Measurements from ENCODE around the gene ARHGEF17. TPM values are rescaled to one million over a fixed set of nuclear protein-coding genes. Genes with fewer than 3 reads are reported as not detected.

Gene ARHGEF17
- polyA plus RNA-seq, 2 of the 4 experiments (the other 2 are of a cell fraction): 7.0 to 16.2 TPM

- POLR2A ChIA-PET: interaction anchor here (1.1 to 3.7 kb wide), 4 partner anchors 12 to 581 kb away, joined by 4 to 39 read pairs (median 8); no protein-coding TSS in a partner anchor
- ATAC-seq (peak in 1 of 2 experiments; percentile 2; a peak in 2 of 6 replicates), FAIRE-seq (no peak), DNase-seq (ENCODE audit: low read depth in 1 of 2, low spot score in 1 of 2) (peak; percentile 30 to 43)
- CTCF ChIA-PET: interaction anchor here (0.6 to 25.1 kb wide), 52 partner anchors 12 to 1330 kb away, joined by 3 to 527 read pairs (median 6); partner anchors contain the start of gene P2RY6
- 73% methylated on average over 7 of the region's 7 CpGs for WGBS (ENCODE audit: missing lambda C conversion rate)
- no peak overlapping the region for H3K4me3 ChIP-seq
- H3K27ac ChIP-seq: peak overlapping the region in 1 of 2 experiments; percentile 91; a peak in 3 of 6 replicates
- TF ChIP-seq HOXA7 (CRISPR knock-in tag; IDR thresholded peaks at IDR 0.05) (no peak), TP53 (CRISPR knock-in tag; IDR thresholded peaks at IDR 0.05) (no peak), HOXB13 (CRISPR knock-in tag; IDR thresholded peaks at IDR 0.05; ENCODE audit: low read depth) (no peak), SREBF2 (IDR thresholded peaks at IDR 0.05) (no peak), FOSB (CRISPR knock-in tag; IDR thresholded peaks at IDR 0.05) (no peak), CHD2 (IDR thresholded peaks at IDR 0.05; ENCODE audit: low read length, partially characterized antibody) (no peak), HOXB5 (CRISPR knock-in tag; IDR thresholded peaks at IDR 0.05) (no peak), ELK1 (IDR thresholded peaks at IDR 0.05; ENCODE audit: low read depth, low read length) (no peak), KDM5A (IDR thresholded peaks at IDR 0.05) (no peak), CBX2 (IDR thresholded peaks at IDR 0.05; ENCODE audit: borderline replicate concordance, low read depth) (no peak), EHF (CRISPR knock-in tag; IDR thresholded peaks at IDR 0.05) (no peak), ZC3H11A (IDR thresholded peaks at IDR 0.05) (no peak)
- TF ChIP-seq, protein P1, sequence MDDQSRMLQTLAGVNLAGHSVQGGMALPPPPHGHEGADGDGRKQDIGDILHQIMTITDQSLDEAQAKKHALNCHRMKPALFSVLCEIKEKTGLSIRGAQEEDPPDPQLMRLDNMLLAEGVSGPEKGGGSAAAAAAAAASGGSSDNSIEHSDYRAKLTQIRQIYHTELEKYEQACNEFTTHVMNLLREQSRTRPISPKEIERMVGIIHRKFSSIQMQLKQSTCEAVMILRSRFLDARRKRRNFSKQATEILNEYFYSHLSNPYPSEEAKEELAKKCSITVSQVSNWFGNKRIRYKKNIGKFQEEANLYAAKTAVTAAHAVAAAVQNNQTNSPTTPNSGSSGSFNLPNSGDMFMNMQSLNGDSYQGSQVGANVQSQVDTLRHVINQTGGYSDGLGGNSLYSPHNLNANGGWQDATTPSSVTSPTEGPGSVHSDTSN (IDR thresholded peaks at IDR 0.05): no peak
- TF ChIP-seq, protein P2, sequence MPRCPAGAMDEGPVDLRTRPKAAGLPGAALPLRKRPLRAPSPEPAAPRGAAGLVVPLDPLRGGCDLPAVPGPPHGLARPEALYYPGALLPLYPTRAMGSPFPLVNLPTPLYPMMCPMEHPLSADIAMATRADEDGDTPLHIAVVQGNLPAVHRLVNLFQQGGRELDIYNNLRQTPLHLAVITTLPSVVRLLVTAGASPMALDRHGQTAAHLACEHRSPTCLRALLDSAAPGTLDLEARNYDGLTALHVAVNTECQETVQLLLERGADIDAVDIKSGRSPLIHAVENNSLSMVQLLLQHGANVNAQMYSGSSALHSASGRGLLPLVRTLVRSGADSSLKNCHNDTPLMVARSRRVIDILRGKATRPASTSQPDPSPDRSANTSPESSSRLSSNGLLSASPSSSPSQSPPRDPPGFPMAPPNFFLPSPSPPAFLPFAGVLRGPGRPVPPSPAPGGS (IDR thresholded peaks at IDR 0.05): no peak
- peaks cover 15% of the 10 kb centered on the region for H3K4me1 ChIP-seq
- H3K9me3 ChIP-seq: no peaks in the 10 kb centered on the region
- H3K4me2 ChIP-seq: peak overlapping the region; percentile 82
Observed at GRCh38 chr11:73306069-73306841, 1.8 kb upstream of the ARHGEF17 start.

DNA sequence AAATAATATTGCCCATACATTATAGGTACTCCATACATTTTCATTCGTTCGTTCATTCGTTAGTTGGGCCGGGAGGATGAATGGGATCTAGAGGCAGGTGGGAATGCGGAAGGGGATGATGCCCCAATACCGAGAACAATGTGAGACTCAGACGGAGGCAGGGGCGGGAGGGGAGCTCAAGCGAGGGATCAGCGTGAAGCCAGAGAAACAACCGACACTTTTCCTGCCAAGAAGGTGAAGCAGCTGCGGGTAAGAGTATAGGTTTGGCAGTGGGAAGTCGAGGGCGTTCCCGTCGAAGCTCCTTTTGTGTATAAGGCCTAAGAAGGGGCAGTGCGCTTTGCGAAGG, 1.1 kb upstream of the ARHGEF17 start:
- Histone ChIP-seq H3K27ac (peak overlapping the region; percentile 67 to 91), H3K4me1 (peaks cover 20% of the 10 kb centered on the region), H3K4me2 (peak overlapping the region; percentile 82), H3K9me3 (no peaks in the 10 kb centered on the region), H3K4me3 (peak overlapping the region; percentile 72)
- FAIRE-seq (no peak), ATAC-seq (peak; percentile 0; a peak in 3 of 6 replicates), DNase-seq (ENCODE audit: low read depth in 1 of 2, low spot score in 1 of 2) (no peak)
- CTCF ChIA-PET: interaction anchor here (0.6 to 25.1 kb wide), 52 partner anchors 11 to 1330 kb away, joined by 3 to 527 read pairs (median 6); partner anchors contain the start of gene P2RY6
- TF ChIP-seq RNF2 (IDR thresholded peaks at IDR 0.05; ENCODE audit: borderline replicate concordance, low read depth) (no peak), TFCP2L1 (CRISPR knock-in tag; IDR thresholded peaks at IDR 0.05) (no peak), ESRRA (IDR thresholded peaks at IDR 0.05; ENCODE audit: borderline replicate concordance, low read length) (no peak), MAFK (IDR thresholded peaks at IDR 0.05; ENCODE audit: partially characterized antibody) (no peak), ELK1 (IDR thresholded peaks at IDR 0.05; ENCODE audit: low read depth, low read length) (no peak), CHD2 (IDR thresholded peaks at IDR 0.05; ENCODE audit: low read length, partially characterized antibody) (no peak), TP53 (CRISPR knock-in tag; IDR thresholded peaks at IDR 0.05) (no peak), EP300 (IDR thresholded peaks at IDR 0.05) (no peak), EHMT2 (IDR thresholded peaks at IDR 0.05; ENCODE audit: low read depth) (no peak), HOXB13 (CRISPR knock-in tag; IDR thresholded peaks at IDR 0.05; ENCODE audit: low read depth) (no peak)
- POLR2A ChIA-PET: interaction anchor here (0.6 to 3.7 kb wide), 29 partner anchors 8 to 715 kb away, joined by 3 to 39 read pairs (median 4); partner anchors contain the start of gene MRPL48
- 27% methylated on average over 18 of the region's 18 CpGs for WGBS (ENCODE audit: missing lambda C conversion rate)

Measured in A549 (cell line).